IMR-90 (cell line): ENCODE results near the gene PRELP. TPM values are rescaled to one million over a fixed set of nuclear protein-coding genes. Genes with fewer than 3 reads are reported as not detected.

Experiments
- ATAC-seq: fragments of 200-7000 bp; cut with Tn5 transposase; 2 replicates; pipeline ENCODE4 v1.9.1; 2020; ENCODE audit warnings: low read depth, mild to moderate bottlenecking, moderate library complexity
- BruUV-seq: library from RNA; stranded (reverse); fragments of 400-500 nt; replicated peaks from 2 replicates; lab custom pipeline; 2021; lab: Mats Ljungman, UMichigan
- CTCF ChIA-PET: fragments of 300-600 bp; formaldehyde crosslinking; extraction: SDS; loops from one replicate; lab custom pipeline; 2021; ENCODE audit warnings: antibody characterized with exemption; lab: Yijun Ruan, JAX
- POLR2A ChIA-PET: fragments of 300-600 bp; sonication (Branson Sonifier 250); formaldehyde crosslinking; loops from one replicate; lab custom pipeline; 2022; ENCODE audit warnings: antibody characterized with exemption; ENCODE audit not compliant: unreplicated experiment; lab: Charles Lee
- DNase-seq: peaks from one replicate; pipeline ENCODE4 v3.0.0; 2013
- H2AFZ ChIP-seq: replicated peaks from 2 replicates; pipeline ENCODE3; 2013; ENCODE audit warnings: low read length, mild to moderate bottlenecking; ENCODE audit not compliant: poor library complexity
- H2AK5ac ChIP-seq: 2 replicates; pipeline ENCODE4 v1.6.1; 2013; ENCODE audit warnings: low read depth, low read length, inconsistent platforms
- H2AK9ac ChIP-seq: replicated peaks from 2 replicates; pipeline ENCODE3; 2013; ENCODE audit warnings: mild to moderate bottlenecking, low read depth, low read length, moderate library complexity; ENCODE audit not compliant: poor library complexity
- H2BK120ac ChIP-seq: 2 replicates; pipeline ENCODE4 v1.6.1; 2013; ENCODE audit warnings: low read depth, low read length, inconsistent platforms
- H2BK15ac ChIP-seq: 3 replicates; pipeline ENCODE4 v1.6.1; 2013; ENCODE audit warnings: low read depth, low read length, inconsistent platforms
- H2BK20ac ChIP-seq: 2 replicates; pipeline ENCODE4 v1.6.1; 2013; ENCODE audit warnings: low read depth, mild to moderate bottlenecking, inconsistent platforms, low read length, moderate library complexity
- H2BK5ac ChIP-seq: 2 replicates; pipeline ENCODE4 v1.6.1; 2013; ENCODE audit warnings: mild to moderate bottlenecking, low read depth, low read length, inconsistent platforms; ENCODE audit not compliant: poor library complexity, severe bottlenecking
- H3K14ac ChIP-seq: replicated peaks from 2 replicates; pipeline ENCODE4 v1.6.1; 2013; ENCODE audit warnings: low read depth, low read length, inconsistent platforms
- H3K18ac ChIP-seq: 2 replicates; pipeline ENCODE4 v1.6.1; 2013; ENCODE audit warnings: low read depth, low read length, control low read depth
- H3K23ac ChIP-seq: 2 replicates; pipeline ENCODE4 v1.6.1; 2013; ENCODE audit warnings: low read depth, low read length, inconsistent platforms
- H3K27ac ChIP-seq: 2 replicates; pipeline ENCODE4 v1.5.1; 2013; ENCODE audit warnings: mild to moderate bottlenecking, control low read depth, low read length; ENCODE audit not compliant: insufficient read depth
- H3K27me3 ChIP-seq: 2 replicates; pipeline ENCODE4 v1.6.1; 2013; ENCODE audit warnings: low read length; ENCODE audit not compliant: control insufficient read depth, insufficient read depth
- H3K36me3 ChIP-seq: 2 replicates; pipeline ENCODE4 v1.6.1; 2013; ENCODE audit warnings: low read length, mixed read lengths; ENCODE audit not compliant: control insufficient read depth, insufficient read depth
- H3K4ac ChIP-seq: 2 replicates; pipeline ENCODE4 v1.6.1; 2013; ENCODE audit warnings: low read depth, low read length, inconsistent platforms
- H3K4me1 ChIP-seq: 2 replicates; pipeline ENCODE4 v1.6.1; 2013; ENCODE audit warnings: low read length, mixed read lengths; ENCODE audit not compliant: control insufficient read depth, insufficient read depth
- H3K4me2 ChIP-seq: 2 replicates; pipeline ENCODE4 v1.6.1; 2013; ENCODE audit warnings: low read depth, mild to moderate bottlenecking, control low read depth, low read length, moderate library complexity
- H3K4me3 ChIP-seq: 2 replicates; pipeline ENCODE4 v1.5.1; 2013; ENCODE audit warnings: low read depth, mild to moderate bottlenecking, control low read depth, low read length, moderate library complexity; ENCODE audit not compliant: insufficient read depth
- H3K56ac ChIP-seq: 2 replicates; pipeline ENCODE4 v1.6.1; 2013; ENCODE audit warnings: low read length, inconsistent platforms; ENCODE audit not compliant: insufficient read depth; ENCODE audit errors: extremely low read depth
- H3K79me1 ChIP-seq, 2 experiments: 2 replicates each; pipeline ENCODE4 v1.6.1; 2013; ENCODE audit warnings: low read length in 2 of 2, inconsistent platforms in 1 of 2, low read depth in 1 of 2
- H3K9ac ChIP-seq: 2 replicates; pipeline ENCODE4 v1.6.1; 2013; ENCODE audit warnings: low read depth, low read length, control low read depth
- H3K9me1 ChIP-seq: 2 replicates; pipeline ENCODE4 v1.6.1; 2013; ENCODE audit warnings: low read length, inconsistent platforms; ENCODE audit not compliant: insufficient read depth
- H3K9me3 ChIP-seq: 2 replicates; pipeline ENCODE4 v1.6.1; 2013; ENCODE audit warnings: low read length; ENCODE audit not compliant: control insufficient read depth, insufficient read depth
- H4K20me1 ChIP-seq: 2 replicates; pipeline ENCODE4 v1.6.1; 2013; ENCODE audit warnings: low read length, inconsistent platforms; ENCODE audit not compliant: insufficient read depth
- H4K5ac ChIP-seq: 2 replicates; pipeline ENCODE4 v1.6.1; 2013; ENCODE audit warnings: mild to moderate bottlenecking, low read depth, low read length, control low read depth
- H4K8ac ChIP-seq, 2 experiments: 2 replicates each; pipeline ENCODE4 v1.6.1; 2013; ENCODE audit warnings: low read depth in 2 of 2, low read length in 2 of 2, control low read depth in 1 of 2, inconsistent platforms in 1 of 2
- H4K91ac ChIP-seq: 2 replicates; pipeline ENCODE4 v1.6.1; 2013; ENCODE audit warnings: low read depth, low read length, inconsistent platforms; ENCODE audit not compliant: insufficient read depth
- BHLHE40 ChIP-seq: fragments of 150-350 bp; IDR thresholded peaks from 2 replicates; pipeline ENCODE4 v1.6.1; 2016; ENCODE audit warnings: mild to moderate bottlenecking, low read depth, low read length
- CHD1 ChIP-seq: IDR thresholded peaks from 2 replicates; pipeline ENCODE4 v1.6.1; 2012; ENCODE audit warnings: low read depth, low read length, improper control_type of control experiment
- MAZ ChIP-seq: IDR thresholded peaks from 2 replicates; pipeline ENCODE4 v1.6.1; 2012; ENCODE audit warnings: low read depth, mild to moderate bottlenecking, low read length, improper control_type of control experiment, moderate library complexity, borderline replicate concordance
- POLR2A ChIP-seq: IDR thresholded peaks from 2 replicates; pipeline ENCODE4 v1.6.1; 2012; ENCODE audit warnings: mild to moderate bottlenecking, low read depth, low read length
- RCOR1 ChIP-seq: IDR thresholded peaks from 2 replicates; pipeline ENCODE4 v1.6.1; 2012; ENCODE audit warnings: mild to moderate bottlenecking, low read length, improper control_type of control experiment; ENCODE audit not compliant: insufficient replicate concordance
- RFX5 ChIP-seq: IDR thresholded peaks from 2 replicates; pipeline ENCODE4 v1.8.0; 2012; ENCODE audit warnings: low read depth, mild to moderate bottlenecking, low read length, moderate library complexity
- WGBS, 2 experiments: methylation state at CpG; one replicate each; pipeline versions ENCODE4 v1.1.5 to v1.1.7; 2013; ENCODE audit warnings: missing lambda C conversion rate in 2 of 2; ENCODE audit not compliant: insufficient read length in 1 of 2; ENCODE audit errors: extremely low coverage in 2 of 2; 5-methylcytosine and 5-hydroxymethylcytosine counted together
- dilution Hi-C: fragments of 300-500 bp; cut with HindIII; formaldehyde crosslinking; loops from one replicate; pipeline ENCODE4 v1.14.3; 2018; ENCODE audit warnings: low sequenced_read_pairs; ENCODE audit not compliant: unreplicated experiment
- in situ Hi-C: fragments of 300-500 bp; cut with MboI; formaldehyde crosslinking; loops from 3 replicates; pipeline ENCODE4 v1.14.3; 2019; ENCODE audit warnings: low sequenced_read_pairs, inconsistent platforms, mixed read lengths
- intact Hi-C: fragments of 100-400 bp; cut with micrococcal nuclease; formaldehyde crosslinking; loops from 2 replicates; pipeline ENCODE4 v1.10.0; 2022
- polyA plus RNA-seq, 3 experiments: library from polyadenylated mRNA; depleted of rRNA; stranded (reverse); fragments of >200 nt; gene quantifications; 2 replicates each; pipeline ENCODE4 v1.2.3, GENCODE V29; 2012; ENCODE audit warnings: low replicate concordance in 1 of 3
- total RNA-seq: library from RNA; depleted of rRNA; stranded (reverse); fragments of >200 nt; gene quantifications from 2 replicates; pipeline ENCODE4 v1.2.3, GENCODE V29; 2012

PRELP gene
- total and polyA plus RNA-seq, 2 of the 4 experiments (the other 2 are of a cell fraction): 0.56 TPM; not detected in 1

- TF ChIP-seq BHLHE40: no peak
- no peak for TF ChIP-seq RCOR1
- TF ChIP-seq MAZ: peak; percentile 16; the same call in 1 of the 2 replicates
- TF ChIP-seq RFX5: no peak
- no peak for TF ChIP-seq POLR2A
Measured at GRCh38 chr1:203440771-203441170, 34.8 kb upstream of the PRELP start (continued).

GRCh38 chr1:203441766-203442165, 33.8 kb upstream of the PRELP start:
- ChIA-PET CTCF (interaction anchor here (0.5 to 4.3 kb wide), 4 partner anchors 78 to 174 kb away, joined by 3 to 39 read pairs (median 4); no protein-coding TSS in a partner anchor), POLR2A (no interaction called here)
- dilution Hi-C loops (no loop called here), in situ Hi-C loops (loop anchor here (5.0 to 10.0 kb wide), 2 partner anchors 99 to 167 kb away; no protein-coding TSS in a partner anchor), intact Hi-C loops (loop anchor here (1.0 to 2.0 kb wide), 3 partner anchors 72 to 169 kb away; no protein-coding TSS in a partner anchor)
- H3K9me3 ChIP-seq: peaks cover 9% of the 10 kb centered on the region
- peak overlapping the region; percentile 15; the same call in 1 of the 3 replicates for H2BK15ac ChIP-seq
- no peak overlapping the region for H3K27ac ChIP-seq
- H2BK5ac ChIP-seq: no peak overlapping the region
- H3K4me1 ChIP-seq: peaks cover 7% of the 10 kb centered on the region; the same call in 1 of the 2 replicates
- no peak overlapping the region for H3K14ac ChIP-seq
- H3K9ac ChIP-seq: no peak overlapping the region
- no peak overlapping the region for H4K5ac ChIP-seq
- H3K9me1 ChIP-seq: peaks cover 6% of the 10 kb centered on the region; the same call in 1 of the 2 replicates
- no peak overlapping the region for H4K8ac ChIP-seq
- H3K18ac ChIP-seq: no peak overlapping the region
- peak overlapping the region; percentile 63 for H3K4ac ChIP-seq
- peaks cover 27% of the 10 kb centered on the region for H3K27me3 ChIP-seq
- peak overlapping the region; percentile 18 for H2AFZ ChIP-seq
- no peak overlapping the region for H2BK20ac ChIP-seq
- BruUV-seq: no TSS peak
- H3K4me3 ChIP-seq: no peak overlapping the region
- H3K56ac ChIP-seq: no peak overlapping the region
- H4K91ac ChIP-seq: no peak overlapping the region
- no peak overlapping the region for H2AK5ac ChIP-seq
- H3K79me1 ChIP-seq: no peaks in the 10 kb centered on the region
- TF ChIP-seq CHD1 (no peak), MAZ (no peak)
- DNase-seq: no peak
- H3K4me2 ChIP-seq: no peak overlapping the region
- no peak overlapping the region for H3K23ac ChIP-seq
- WGBS, 2 experiments: 78% methylated on average over 4 of the region's 9 CpGs; no CpG with 5 or more reads in 1 of the 2 experiments
- no peaks in the 10 kb centered on the region for H4K20me1 ChIP-seq
- no peaks in the 10 kb centered on the region for H3K36me3 ChIP-seq
- no peak for ATAC-seq
- H2AK9ac ChIP-seq: no peak overlapping the region
- no peak overlapping the region for H2BK120ac ChIP-seq
